Kidney glomerular epithelial cell (primary cell): Measurements from ENCODE around the gene CARD11.
A peak's percentile ranks its signal among the peaks of the same experiment; 100 is the strongest.

Experiments used
- DNase-seq: peaks from one replicate; lab custom pipeline; 2025; lab: John Stamatoyannopoulos, UW

Gene CARD11

DNA sequence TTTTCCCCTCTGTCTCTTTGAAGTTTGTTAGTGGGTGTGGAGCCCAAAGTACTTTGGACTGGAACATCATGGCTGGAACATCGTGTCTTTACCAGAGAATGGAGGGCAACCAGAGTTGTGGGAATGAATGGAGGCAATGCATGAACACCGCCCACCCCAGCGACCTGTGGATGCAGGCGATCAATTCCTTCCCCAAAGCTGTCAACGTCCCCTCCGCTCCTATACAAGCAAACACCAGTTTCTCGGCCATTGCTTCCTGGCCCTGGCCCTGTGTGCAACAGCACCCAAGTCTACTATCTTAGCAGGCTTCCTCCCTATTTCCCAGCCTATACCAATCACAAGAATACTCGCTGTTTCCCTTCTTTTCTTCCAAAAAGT lies 62.6 kb downstream of the CARD11 start:
- DNase-seq = no peak

DNA sequence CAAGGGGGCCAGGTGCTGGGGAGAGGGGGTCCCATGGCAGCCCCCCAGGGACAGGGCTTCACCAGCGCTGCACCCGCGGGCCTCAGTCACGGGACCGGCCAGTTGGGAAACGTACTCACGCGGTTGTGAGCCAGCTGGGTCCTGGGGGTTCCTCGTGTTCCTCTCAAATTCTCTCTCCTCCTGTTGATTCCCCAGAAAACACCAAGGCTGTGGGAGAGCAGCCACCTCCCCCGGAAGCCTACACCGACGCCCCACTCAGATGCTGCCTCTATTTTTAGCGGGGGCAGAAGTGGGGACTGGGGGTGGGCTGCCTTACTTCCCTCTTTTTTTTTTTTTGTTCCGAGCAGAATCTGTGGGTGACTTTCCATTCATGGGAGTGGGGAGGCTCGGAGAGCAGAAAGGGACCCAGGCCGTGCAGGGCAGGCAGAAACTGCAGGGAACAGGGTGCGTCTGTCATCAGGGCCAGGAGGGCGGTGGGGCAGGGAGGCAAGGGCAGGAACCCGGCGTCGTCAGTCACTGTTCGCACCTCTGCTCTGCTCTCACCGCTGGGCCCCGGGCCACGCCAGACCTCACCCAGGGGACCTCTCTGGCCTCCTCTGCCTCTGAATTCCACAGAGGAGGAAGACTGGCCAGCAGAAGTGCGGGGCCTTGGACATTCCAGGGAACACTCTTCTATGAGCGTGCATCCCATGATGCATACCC lies 63.1 kb downstream of the CARD11 start:
- no peak for DNase-seq

DNA sequence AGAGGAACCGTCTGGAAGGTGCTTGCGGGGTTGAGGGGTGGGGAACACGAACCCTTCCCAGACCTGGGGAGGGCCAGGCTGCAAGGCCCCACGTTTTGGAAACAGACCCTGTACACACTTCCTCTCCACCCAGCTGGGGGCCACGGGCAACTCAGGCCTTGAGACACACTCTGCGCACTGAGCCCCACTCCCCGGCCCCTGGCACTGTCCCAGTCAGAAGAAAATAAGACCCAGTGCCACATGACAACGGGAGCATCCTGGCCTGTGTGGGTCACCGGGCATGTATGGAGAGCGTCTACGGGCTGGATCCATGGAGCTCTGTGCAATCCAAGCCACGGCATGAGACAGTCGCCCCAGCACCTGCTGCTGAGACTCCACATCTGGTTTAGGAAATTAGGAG lies 63.7 kb downstream of the CARD11 start:
- DNase-seq = no peak

DNA sequence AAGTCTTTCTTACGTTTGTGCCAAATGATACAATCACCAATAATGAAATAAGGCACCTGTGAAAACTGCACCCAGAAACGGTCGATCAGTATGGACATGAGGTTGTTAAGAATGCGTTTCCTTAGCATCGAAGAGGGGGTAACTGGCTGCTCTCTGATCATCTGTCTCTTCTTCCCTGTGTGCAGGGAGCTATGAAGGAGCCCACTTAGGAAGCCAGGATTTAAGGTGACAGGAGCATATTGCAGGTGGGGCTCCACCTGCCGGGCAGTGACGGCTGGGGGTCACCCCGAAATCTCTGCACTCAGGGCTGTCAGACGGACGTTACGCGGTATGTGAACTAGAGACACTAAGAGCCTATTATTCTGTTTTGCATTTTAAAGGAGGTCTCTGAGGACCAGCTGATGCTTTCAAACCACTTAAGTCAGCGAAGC lies 64.5 kb downstream of the CARD11 start:
- no peak for DNase-seq

DNA sequence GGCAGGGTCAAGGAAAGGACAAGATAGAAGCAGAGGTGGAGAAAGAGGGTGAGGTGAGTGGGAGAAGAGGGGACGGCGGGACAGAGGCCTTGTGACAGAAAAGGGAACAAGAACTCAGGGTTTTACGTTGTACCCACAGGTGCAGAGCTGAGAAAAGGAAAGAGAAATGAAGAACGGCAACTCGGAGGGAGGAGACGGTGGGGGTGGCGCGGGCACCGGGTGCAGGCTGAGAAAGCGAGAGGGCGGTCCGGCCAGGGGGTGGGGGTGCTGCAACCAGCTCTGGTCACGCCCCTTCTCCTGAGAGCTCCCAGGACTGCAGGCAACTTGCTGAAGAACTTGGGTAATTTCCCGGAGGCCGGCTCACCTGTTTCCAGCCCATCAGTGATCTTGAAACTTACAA lies 65.3 kb downstream of the CARD11 start:
- DNase-seq = peak; percentile 1

DNA sequence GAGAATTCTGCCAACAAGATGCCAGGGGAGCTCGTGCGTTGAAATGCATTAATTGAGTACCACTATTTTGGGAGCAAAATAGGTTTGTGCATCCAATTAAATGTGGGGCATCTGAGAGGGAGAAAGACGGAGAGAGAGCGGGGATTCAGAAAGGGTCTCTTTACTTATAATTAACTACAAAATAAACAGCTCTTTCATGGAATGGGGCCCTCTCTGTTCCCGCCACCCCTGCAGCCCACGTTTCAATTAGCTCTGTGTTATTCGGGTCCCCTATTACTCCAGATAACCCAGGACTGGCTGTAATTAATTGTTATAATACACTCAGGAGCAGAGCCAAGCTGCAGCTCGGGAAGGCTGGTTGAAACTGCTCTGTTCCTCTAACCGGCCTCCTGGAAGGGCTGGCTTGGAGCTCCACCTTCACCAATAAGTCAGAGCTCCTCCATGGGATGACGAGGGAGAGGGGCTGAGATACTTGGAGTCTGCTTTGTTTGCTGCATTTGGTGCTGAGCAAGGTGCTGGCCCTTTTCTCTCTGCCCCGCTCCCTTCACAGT lies 67.8 kb downstream of the CARD11 start:
- DNase-seq = no peak

DNA sequence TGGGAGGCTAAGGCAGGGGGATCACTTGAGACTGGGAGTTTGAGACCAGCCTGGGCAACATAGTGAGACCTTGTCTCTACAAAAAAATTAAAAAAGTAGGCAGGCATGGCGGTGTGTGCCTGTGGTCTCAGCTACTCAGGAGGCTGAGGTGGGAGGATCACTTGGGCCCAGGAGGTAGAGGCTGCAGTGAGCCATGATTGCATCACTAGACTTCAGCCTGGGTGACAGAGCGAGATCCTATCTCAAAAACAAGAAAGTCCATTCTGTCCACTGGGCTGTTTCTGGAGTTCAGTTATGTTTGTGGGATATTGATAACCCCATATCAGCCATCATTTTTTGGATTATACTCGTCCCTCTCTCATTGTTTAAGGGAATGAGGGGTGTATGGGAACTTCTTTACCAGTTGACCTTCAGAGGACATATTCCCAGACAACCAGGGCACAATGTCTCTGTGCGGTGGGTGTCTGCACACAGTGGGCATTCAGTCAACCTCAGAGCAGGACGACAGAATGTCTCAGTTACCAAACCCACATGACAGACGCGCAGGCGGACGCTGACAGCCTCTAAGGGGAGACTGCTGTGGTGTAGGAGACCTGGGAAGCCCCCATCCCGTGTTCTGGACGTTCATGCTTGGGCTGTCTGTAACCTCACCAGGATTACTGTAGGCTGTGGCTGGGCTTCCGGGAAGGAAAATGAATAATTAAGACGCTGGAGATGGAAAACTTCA lies 69.4 kb downstream of the CARD11 start:
- no peak for DNase-seq

DNA sequence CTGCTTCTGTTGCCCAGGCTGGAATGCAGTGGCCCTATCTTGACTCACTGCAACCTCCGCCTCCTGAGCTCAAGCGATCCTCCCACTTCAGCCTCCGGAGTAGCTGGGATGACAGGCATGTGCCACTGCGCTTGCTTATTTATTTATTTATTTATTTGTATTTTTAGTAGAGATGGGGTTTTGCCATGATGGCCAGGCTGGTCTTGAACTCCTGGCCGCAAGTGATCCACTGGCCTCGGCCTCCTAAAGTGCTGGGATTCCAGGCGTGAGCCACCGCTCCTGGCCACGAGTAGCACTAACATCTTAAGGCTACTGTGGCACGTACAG lies 70.9 kb downstream of the CARD11 start:
- no peak for DNase-seq

DNA sequence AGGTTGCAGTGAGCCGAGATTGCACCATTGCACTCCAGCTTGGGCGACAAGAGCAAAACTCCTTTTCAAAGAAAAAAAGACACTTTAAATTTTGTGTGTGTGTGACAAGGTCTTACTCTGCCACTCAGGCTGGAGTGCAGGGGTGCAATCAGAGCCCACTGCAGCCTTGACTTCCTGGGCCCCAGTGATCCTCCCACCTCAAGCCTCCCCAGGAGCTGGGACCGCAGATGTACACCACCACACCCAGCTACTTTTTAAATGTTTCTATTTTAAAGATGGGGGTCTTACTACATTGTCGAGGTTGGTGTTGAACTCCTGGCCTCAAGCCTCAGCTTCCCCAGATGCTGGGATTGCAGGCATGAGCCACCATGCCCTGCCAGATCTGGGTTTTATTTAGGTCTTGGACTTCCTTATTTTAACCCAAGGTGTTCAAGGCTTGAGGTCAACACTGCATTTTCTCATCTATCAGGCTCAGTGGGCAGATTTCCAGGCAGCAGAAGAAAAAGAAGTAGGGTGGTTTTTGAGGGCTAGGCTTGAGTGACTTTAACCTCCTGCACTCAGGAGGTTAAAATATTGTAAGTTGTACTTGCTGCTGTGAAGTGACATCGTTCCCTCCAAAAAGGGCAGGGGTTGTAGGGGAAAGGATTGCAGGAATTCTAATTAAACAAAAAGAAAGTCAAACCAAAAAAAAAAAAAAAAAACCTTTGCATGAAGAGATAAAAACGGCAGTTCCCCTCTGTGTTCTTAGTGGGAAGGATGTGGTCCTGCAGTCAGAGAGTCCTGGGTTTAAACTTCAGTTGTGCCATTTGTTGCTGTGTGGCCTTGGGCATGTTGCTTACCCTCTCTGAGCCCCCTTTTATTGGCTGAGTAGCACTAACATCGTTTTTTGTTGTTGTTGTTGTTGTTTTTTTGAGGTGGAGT lies 71.5 kb downstream of the CARD11 start:
- DNase-seq = no peak

DNA sequence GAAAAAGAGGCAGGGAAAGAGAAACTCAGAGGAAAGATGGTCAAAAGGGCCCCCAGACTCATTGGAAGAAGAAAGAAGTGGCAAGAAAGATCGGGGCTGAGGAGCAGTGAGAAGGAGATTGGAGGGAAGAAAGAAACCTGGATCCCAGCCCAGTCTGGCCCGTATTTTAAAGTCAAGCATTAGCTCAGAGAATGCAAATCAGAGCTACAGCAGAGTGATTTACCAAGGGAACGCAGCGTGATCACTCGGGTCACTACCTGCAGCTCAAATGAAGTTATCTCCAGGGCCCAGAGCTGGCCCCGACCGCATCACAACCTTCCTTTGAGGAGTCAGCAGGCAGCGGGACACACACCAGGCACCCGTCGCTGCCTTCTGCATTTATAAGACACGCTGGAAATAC lies 72.8 kb downstream of the CARD11 start:
- DNase-seq = no peak

DNA sequence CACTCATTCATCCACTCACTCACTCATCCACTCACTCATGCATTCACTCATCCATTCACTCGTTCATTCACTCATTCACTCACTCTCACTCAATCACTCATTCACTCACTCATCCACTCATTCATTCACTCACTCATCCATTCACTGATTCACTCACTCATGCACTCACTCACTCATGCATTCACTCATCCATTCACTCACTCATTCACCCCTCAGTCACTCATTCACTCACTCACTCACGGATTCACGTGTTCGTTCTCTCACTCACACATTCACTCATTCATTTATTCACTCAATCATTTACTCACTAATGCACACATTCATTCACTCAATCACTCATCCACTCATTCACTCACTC lies 73.4 kb downstream of the CARD11 start:
- DNase-seq = no peak

DNA sequence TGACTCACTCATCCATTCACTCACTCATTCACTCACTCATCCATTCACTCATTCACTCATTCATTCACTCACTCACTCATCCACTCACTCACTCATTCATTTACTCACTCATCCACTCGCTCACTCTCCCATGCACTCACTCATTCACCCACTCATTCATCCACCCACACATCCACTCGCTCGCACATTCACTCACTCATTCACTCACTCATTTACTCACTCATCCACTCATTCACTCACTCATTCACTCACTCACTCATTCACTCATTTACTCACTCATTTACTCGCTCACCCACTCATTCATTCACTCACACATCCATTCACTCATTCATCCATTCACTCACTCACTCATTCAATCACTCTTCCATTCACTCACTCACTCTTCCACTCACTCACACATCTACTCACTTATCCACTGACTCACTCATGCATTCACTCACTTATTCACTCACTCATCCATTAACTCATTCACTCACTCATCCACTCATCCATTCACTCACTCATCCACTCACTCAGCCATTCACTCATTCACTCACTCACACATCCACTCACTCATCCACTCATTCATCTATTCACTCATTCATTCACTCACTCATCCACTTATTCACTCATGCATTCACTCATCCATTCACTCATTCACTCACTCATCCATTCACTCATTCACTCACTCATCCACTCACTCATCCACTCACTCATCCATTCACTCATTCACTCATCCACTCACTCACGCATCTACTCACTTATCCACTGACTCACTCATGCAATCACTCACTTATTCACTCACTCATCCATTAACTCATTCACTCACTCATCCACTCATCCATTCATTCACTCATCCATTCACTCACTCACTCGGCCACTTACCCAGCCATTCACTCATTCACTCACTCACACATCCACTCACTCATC lies 74.0 kb downstream of the CARD11 start:
- DNase-seq = no peak

DNA sequence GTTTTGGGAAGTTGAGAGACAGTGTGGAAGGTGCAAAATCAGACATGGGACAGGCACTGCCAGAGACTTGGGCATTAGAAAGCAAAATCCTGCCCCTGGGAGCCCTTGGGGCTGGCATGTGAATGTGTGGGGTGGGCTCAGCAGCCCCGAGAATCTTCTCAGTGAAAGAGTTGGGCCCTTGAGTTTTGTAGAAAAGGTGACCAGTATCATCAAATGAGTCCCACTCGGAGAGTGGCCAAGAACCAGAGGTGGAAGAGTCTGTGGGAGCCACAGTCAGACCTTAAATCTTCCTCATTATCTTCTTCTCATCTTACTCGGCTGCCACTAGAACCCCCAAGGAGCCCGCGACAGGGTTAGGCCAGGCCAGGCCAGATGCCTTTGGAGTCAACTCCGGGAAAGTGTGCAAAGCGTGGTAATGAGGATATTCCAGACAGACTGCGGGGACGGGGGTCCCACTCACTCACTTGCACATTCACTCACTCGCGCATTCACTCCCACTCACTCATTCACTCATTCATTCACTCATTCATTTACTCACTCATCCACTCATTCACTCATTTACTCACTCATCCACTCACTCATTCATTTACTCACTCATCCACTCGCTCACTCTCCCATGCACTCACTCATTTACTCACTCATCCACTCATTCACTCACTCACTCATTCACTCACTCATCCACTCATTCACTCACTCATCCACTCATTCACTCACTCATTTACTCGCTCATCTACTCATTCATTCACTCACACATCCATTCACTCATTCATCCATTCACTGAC lies 74.9 kb downstream of the CARD11 start:
- no peak for DNase-seq

DNA sequence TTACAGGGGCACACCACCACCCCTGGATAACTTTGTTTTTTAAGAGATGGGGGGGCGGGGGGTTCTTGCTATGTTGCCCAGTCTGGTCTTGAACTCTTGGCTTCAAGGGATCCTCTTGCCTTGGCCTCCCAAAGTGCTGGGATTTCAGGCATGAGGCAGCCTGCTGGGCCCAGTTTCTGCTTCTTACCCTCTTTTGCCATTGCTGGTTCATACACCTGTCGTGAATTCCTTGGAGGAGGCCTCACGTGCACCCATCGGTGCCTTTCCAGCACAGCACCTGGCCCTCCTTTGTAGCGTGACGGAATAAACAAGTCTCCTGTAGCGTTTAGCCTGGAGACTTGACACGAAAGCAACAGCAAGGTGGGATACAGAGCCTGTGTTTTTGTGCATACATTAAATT lies 75.5 kb downstream of the CARD11 start:
- DNase-seq = no peak

DNA sequence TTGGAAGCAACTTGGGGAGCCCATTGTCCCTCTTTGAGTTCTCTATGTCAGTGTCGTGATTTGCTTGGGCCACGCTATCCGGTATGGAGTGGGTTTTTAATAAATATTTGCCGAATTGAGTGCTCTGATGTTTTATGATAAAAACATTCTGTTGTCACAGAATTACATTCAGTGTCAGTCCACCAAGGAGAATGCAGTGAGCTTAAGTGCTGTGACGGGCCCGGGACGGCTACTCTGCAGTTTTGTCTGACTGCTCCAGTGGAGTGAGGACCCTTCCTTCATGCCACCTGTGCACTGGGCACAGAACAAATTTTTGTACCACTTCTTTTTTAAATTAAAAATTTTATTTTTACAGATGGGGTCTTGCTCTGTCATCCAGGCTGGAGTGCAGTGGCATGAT lies 76.0 kb downstream of the CARD11 start:
- no peak for DNase-seq

DNA sequence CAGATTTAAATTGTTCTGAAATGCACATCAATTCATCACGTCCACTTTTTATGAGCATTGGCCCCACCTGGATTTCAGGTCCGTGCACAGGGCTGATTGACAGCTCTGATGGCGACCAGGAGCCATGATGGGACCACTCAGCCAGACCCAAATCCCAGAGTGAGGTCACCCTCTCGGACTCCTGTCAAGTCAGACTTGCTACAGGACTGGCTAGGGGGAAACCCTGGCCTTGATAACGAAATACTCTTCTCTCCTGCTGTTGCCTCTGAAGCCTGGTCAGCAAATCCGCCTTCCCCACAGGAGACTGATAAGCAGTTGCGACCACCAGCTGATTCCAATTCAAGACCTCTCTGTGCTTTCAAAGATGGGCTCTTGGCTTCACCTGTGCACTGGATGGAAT lies 76.4 kb downstream of the CARD11 start:
- no peak for DNase-seq

DNA sequence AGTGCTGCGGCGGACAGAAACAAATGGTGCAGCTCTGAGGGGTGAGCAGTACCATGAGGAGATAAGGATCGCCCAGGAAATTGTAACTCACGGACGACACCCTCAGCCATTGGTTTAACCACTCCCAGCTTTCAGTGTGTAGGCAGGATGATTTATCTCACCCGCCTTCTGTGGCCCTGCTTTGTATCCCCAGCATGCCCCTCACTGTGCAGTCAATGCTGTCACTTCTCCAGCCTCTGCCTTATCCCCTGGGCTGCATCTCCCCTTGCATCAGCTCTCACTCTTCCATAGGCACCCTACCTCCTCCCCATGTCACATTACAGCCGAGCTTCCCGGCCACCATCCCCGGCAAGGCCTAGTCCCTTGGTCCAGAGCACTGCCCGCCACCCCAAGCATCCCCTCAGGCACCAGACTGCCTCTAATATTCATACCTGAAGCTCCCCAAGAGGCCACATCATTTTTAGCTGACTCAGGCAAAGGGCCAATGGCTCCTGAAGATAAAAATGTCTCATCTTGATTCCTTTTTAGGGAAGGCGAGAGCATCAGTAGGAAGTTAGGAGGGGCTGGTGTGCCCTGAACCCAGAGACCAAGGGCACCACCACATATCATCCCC lies 77.1 kb downstream of the CARD11 start:
- DNase-seq = no peak

DNA sequence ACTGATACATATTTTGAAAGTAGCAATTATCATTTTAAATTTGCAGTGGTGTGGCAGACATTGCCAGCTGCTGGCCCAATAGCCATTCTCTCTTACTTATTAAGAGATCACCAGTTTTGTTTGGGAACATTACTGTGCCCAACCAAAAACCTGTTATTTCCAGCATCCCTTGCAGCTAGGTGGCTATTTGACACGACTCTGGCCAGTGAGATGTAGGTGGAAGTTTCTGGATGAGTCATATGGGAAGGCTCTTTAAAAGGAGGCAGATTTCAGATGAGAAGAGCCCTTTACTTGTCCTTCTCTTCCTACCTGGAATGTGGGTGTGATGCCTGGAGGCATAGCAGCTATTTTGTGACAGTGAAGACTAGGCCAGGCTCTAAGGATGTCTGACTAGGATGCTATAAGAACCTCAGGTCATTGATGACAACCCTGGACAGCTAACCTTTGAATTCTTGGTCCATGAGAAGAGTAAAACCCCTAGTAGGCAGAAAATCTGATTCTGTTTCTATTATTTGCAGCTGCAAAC lies 77.9 kb downstream of the CARD11 start:
- DNase-seq = no peak

DNA sequence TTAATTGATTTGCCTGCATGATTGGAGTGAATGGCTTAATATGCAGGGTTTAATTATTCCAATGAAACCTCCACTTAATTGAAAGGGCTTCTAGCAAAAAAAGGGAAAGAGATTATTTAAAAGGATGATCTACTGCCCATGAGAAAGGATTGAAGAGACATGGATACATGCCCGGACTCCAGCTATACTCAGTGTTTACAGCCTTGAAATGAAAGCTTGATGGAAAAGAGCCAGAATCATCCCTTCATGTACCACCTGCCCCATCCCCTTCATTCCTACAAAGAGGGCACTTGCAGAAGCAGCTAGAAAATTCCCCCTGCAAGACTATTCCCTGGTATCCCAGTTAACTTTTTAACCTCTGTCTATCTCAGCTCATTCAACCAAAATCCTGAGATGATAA lies 78.4 kb downstream of the CARD11 start:
- DNase-seq = no peak

DNA sequence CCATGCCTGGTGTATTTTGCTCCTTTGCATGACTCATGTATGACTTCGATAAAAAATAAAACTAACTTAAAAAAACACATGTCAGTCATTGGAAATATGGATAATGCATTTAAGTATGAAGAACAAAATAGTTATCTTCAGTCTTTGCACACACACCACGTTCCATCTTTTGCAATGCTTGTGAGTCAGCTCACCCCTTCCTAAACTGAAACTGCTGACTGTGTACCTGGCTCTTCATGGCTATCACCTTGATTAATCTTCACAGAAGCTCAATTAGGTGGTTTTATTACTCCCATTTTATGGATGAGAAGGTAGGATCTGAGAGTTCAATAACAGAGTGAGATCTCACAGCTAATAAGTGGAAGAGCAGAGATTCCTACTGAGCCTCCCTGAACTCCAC lies 79.5 kb downstream of the CARD11 start:
- no peak for DNase-seq
